ENCODE measurements around the gene CPED1. TPM values are rescaled to one million over a fixed set of nuclear protein-coding genes. Genes with fewer than 3 reads are reported as not detected.

Gene CPED1
- total and polyA plus RNA-seq, 7 donors = 1.2 to 120 (median 79.6) TPM

DNA sequence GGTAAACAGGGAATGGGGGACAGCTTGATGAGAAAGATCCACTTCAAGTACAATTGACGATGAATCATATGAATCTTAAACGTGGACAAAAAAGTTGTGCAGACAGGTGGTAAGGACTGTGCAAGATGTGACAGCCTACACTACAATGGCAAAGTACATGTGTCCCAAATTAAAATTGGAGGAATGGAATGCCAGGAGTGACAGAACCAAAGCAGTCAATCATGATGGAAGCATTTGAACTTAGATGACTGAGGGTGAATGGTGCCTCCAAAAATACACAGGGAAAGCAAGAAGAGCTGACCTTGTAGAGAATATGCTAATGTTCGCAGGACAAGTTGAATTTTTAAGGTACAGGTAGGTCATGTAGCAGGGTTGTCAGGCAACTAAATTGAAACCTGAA, 189.9 kb downstream of the CPED1 start:
- Histone ChIP-seq H3K27me3 (no peaks in the 10 kb centered on the region), H3K4me1 (peaks cover 0 to 6% (median 2%) of the 10 kb centered on the region in 4 donors), H3K27ac (no peak overlapping the region), H3K36me3 (no peaks in the 10 kb centered on the region), H3K9me3 (no peaks in the 10 kb centered on the region), H3K4me3 (no peak overlapping the region)
- 90 to 95% methylated on average over 3 of the region's 3 CpGs for WGBS, 2 donors
- intact Hi-C loops (cut with DNase I) = no loop called here
- TF ChIP-seq, protein P1, sequence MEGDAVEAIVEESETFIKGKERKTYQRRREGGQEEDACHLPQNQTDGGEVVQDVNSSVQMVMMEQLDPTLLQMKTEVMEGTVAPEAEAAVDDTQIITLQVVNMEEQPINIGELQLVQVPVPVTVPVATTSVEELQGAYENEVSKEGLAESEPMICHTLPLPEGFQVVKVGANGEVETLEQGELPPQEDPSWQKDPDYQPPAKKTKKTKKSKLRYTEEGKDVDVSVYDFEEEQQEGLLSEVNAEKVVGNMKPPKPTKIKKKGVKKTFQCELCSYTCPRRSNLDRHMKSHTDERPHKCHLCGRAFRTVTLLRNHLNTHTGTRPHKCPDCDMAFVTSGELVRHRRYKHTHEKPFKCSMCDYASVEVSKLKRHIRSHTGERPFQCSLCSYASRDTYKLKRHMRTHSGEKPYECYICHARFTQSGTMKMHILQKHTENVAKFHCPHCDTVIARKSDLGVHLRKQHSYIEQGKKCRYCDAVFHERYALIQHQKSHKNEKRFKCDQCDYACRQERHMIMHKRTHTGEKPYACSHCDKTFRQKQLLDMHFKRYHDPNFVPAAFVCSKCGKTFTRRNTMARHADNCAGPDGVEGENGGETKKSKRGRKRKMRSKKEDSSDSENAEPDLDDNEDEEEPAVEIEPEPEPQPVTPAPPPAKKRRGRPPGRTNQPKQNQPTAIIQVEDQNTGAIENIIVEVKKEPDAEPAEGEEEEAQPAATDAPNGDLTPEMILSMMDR (IDR thresholded peaks at IDR 0.05) = no peak
- TF ChIP-seq POLR2A (IDR thresholded peaks at IDR 0.05) (no peak), POLR2AphosphoS5 (IDR thresholded peaks at IDR 0.05) (no peak), EP300 (IDR thresholded peaks at IDR 0.05) (no peak)
- DNase-seq = no peak

DNA sequence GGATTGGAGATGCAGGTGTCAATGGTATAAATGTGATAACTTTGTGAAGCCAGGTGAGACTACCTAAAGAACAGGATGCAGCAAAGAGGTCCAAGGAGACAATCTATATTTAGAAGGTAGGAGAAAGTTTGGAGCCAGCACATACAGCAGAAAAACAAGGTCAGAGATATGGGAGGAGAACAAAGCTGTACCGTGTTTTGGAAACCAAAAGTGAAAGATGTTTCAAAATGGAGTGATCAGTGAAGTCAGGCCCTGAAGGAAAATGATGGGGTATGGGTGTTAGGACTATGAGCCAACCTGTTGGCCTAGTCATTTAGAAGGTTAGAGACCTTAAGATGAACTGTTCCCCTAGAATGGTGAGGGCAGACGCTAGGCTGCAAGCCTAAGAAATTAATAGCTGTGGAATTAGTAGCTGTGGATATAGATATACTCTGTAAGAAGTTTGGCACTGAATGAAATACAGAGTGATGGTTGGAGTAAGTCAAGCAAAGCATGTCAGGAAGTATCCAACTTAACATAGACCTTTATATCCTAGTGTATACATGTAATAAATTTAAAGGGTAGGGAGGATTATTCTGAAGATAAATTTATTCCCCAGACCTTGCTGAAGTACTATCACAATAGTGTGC, 190.5 kb downstream of the CPED1 start:
- Histone ChIP-seq H3K27ac (no peak overlapping the region), H3K4me3 (no peak overlapping the region), H3K9me3 (no peaks in the 10 kb centered on the region), H3K4me1 (peaks cover 0 to 6% (median 2%) of the 10 kb centered on the region in 4 donors), H3K36me3 (no peaks in the 10 kb centered on the region), H3K27me3 (no peaks in the 10 kb centered on the region)
- no peak for DNase-seq
- intact Hi-C loops (cut with DNase I) = no loop called here
- 48 to 69% methylated on average over 2 of the region's 2 CpGs for WGBS, 2 donors
- TF ChIP-seq POLR2AphosphoS5 (IDR thresholded peaks at IDR 0.05) (no peak), EP300 (IDR thresholded peaks at IDR 0.05) (no peak), POLR2A (IDR thresholded peaks at IDR 0.05) (no peak)
- TF ChIP-seq, protein P1 (IDR thresholded peaks at IDR 0.05) = no peak

DNA sequence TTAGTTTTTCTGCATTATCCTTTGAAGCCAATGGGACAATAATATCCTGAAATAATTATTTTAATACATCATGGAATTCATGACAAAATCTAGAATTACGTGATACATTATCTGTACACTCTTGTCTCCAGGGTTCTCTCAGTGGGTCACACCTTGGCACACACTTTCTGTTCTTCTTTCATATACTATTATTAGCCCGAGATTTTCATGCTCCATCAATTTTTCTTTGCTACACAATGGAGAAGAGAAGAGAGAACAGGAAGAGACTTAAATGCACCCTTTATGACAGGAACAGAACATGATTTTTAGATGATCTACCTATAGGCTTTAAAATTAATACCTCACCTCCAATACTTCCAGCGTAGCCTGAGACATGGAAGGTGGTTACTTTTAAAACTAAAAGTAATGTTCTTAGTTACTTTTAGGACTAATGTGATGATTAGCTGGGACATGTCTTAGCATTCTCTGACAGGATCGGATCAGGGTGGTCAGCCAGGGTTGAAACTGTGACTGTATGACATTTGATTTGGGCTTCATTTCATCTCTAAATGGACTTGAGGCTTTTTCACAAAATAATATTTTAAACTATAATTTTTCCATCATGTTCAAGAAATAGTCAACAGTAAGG, 192.0 kb downstream of the CPED1 start:
- Histone ChIP-seq H3K27me3 (no peaks in the 10 kb centered on the region), H3K27ac (no peak overlapping the region), H3K4me1 (peaks cover 0 to 6% (median 2%) of the 10 kb centered on the region in 4 donors), H3K9me3 (no peaks in the 10 kb centered on the region), H3K36me3 (no peaks in the 10 kb centered on the region), H3K4me3 (no peak overlapping the region)
- no peak for DNase-seq
- intact Hi-C loops (cut with DNase I) = no loop called here
- 77 to 94% methylated on average over 4 of the region's 4 CpGs for WGBS, 2 donors
- TF ChIP-seq, protein P1 (IDR thresholded peaks at IDR 0.05) = no peak
- TF ChIP-seq EP300 (IDR thresholded peaks at IDR 0.05) (no peak), POLR2A (IDR thresholded peaks at IDR 0.05) (no peak), POLR2AphosphoS5 (IDR thresholded peaks at IDR 0.05) (no peak)

DNA sequence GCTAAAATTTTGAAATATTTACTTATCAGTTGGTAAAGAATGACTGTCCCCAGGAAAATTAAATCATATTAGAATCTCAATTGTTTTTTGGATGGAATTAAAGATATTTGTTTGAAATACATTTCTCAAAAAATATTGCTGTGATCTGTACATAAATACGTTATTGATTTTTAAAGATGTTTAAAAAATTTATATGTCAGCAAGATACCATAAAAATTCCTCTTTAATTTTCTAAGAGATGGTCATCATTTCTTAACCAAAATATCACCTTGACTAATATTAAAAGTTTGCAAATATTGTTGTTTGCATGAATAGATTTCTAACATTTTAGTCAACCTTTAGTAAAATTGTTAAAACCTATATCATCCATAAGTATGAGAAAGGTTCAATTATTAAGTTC, 192.8 kb downstream of the CPED1 start:
- 88 to 89% methylated on average over 1 of the region's 1 CpG for WGBS, 2 donors
- H3K4me3 ChIP-seq = no peak overlapping the region
- H3K27ac ChIP-seq = no peak overlapping the region
- TF ChIP-seq, protein P1 (IDR thresholded peaks at IDR 0.05) = no peak
- intact Hi-C loops (cut with DNase I) = no loop called here
- no peak for DNase-seq
- H3K4me1 ChIP-seq = peaks cover 0 to 6% (median 2%) of the 10 kb centered on the region in 4 donors
- no peaks in the 10 kb centered on the region for H3K27me3 ChIP-seq
- no peaks in the 10 kb centered on the region for H3K36me3 ChIP-seq
- H3K9me3 ChIP-seq = no peaks in the 10 kb centered on the region

DNA sequence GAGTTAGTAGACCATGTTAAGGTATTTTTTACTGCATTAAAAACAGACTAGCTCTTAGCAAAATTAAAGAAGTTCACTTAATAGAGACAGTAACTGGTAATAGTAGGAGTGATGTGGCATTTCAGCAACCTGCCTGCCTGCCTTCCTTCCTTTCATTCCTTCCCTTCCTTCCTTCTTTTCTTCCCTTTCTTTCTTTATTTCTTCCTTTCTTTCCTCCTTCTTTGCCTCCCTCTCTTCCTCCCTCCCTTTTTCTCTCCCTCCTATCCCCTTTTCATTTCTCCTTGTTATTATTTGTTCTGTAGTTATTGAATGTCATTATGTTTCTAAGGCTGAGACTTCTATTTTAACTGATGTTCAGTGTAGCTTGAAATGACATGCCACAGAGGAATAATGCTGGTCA, 193.8 kb downstream of the CPED1 start:
- TF ChIP-seq EP300 (IDR thresholded peaks at IDR 0.05) = no peak
- Histone ChIP-seq H3K4me3 (no peak overlapping the region), H3K36me3 (no peaks in the 10 kb centered on the region), H3K27me3 (no peaks in the 10 kb centered on the region), H3K4me1 (peaks cover 0 to 6% (median 2%) of the 10 kb centered on the region in 4 donors), H3K27ac (no peak overlapping the region), H3K9me3 (no peaks in the 10 kb centered on the region)
- no peak for DNase-seq
- intact Hi-C loops (cut with DNase I) = no loop called here
